NCI-H146 (cell line): ENCODE data around the gene IGF1R.
A peak's percentile ranks its signal among the peaks of the same experiment; 100 is the strongest.

Experiments used
- DNase-seq: peaks from one replicate; lab custom pipeline; 2025; lab: John Stamatoyannopoulos, UW

The IGF1R gene

GRCh38 chr15:98796685-98797357 lies 148.5 kb downstream of the IGF1R start:
- no peak for DNase-seq

GRCh38 chr15:98798375-98798893 lies 150.1 kb downstream of the IGF1R start:
- DNase-seq = no peak

GRCh38 chr15:98799461-98800390 lies 151.4 kb downstream of the IGF1R start:
- no peak for DNase-seq

- peak; percentile 55 for DNase-seq
Measured at GRCh38 chr15:98800437-98801233, 152.3 kb downstream of the IGF1R start.

GRCh38 chr15:98801234-98801561 lies 152.9 kb downstream of the IGF1R start:
- peak; percentile 56 for DNase-seq

- DNase-seq = no peak
Measured at GRCh38 chr15:98802187-98802586, 153.8 kb downstream of the IGF1R start.

- no peak for DNase-seq
Measured at GRCh38 chr15:98803228-98804056, 155.1 kb downstream of the IGF1R start.

- DNase-seq = no peak
Measured at GRCh38 chr15:98804057-98804380, 155.7 kb downstream of the IGF1R start.

- no peak for DNase-seq
Measured at GRCh38 chr15:98805434-98806274, 157.3 kb downstream of the IGF1R start.

GRCh38 chr15:98806275-98806895 lies 158.0 kb downstream of the IGF1R start:
- no peak for DNase-seq

GRCh38 chr15:98807262-98807661 lies 158.9 kb downstream of the IGF1R start:
- DNase-seq = no peak

- DNase-seq = no peak
Measured at GRCh38 chr15:98809273-98809672, 160.9 kb downstream of the IGF1R start.

GRCh38 chr15:98812716-98813446 lies 164.5 kb downstream of the IGF1R start:
- DNase-seq = no peak

- DNase-seq = no peak
Measured at GRCh38 chr15:98813951-98814350, 165.6 kb downstream of the IGF1R start.

GRCh38 chr15:98815207-98815606 lies 166.9 kb downstream of the IGF1R start:
- no peak for DNase-seq

GRCh38 chr15:98817745-98818144 lies 169.4 kb downstream of the IGF1R start:
- no peak for DNase-seq

GRCh38 chr15:98823012-98823458 lies 174.7 kb downstream of the IGF1R start:
- no peak for DNase-seq

GRCh38 chr15:98823616-98824015 lies 175.3 kb downstream of the IGF1R start:
- no peak for DNase-seq

GRCh38 chr15:98824595-98824994 lies 176.3 kb downstream of the IGF1R start:
- no peak for DNase-seq
